ENCODE measurements around the gene ZNF222.

The ZNF222 gene

GRCh38 chr19:44002566-44003460 is 22.4 kb upstream of the ZNF222 start, which contains the start of gene ZNF230:
Gene ZNF230, plus strand, starts transcription at chr19:44002957. Its CDS starts 4,122 bp downstream, at chr19:44007079.
- TF ChIP-seq, protein P1, sequence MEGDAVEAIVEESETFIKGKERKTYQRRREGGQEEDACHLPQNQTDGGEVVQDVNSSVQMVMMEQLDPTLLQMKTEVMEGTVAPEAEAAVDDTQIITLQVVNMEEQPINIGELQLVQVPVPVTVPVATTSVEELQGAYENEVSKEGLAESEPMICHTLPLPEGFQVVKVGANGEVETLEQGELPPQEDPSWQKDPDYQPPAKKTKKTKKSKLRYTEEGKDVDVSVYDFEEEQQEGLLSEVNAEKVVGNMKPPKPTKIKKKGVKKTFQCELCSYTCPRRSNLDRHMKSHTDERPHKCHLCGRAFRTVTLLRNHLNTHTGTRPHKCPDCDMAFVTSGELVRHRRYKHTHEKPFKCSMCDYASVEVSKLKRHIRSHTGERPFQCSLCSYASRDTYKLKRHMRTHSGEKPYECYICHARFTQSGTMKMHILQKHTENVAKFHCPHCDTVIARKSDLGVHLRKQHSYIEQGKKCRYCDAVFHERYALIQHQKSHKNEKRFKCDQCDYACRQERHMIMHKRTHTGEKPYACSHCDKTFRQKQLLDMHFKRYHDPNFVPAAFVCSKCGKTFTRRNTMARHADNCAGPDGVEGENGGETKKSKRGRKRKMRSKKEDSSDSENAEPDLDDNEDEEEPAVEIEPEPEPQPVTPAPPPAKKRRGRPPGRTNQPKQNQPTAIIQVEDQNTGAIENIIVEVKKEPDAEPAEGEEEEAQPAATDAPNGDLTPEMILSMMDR (IDR thresholded peaks at IDR 0.05; ENCODE audit: extremely low read depth, missing control alignments): no peak
- peak; percentile 85 for DNase-seq (ENCODE audit: low spot score)

- DNase-seq (ENCODE audit: low spot score): peak; percentile 16
- TF ChIP-seq, protein P1 (IDR thresholded peaks at IDR 0.05; ENCODE audit: extremely low read depth, missing control alignments): no peak
Measured at GRCh38 chr19:44003461-44004009, 21.6 kb upstream of the ZNF222 start.

DNA sequence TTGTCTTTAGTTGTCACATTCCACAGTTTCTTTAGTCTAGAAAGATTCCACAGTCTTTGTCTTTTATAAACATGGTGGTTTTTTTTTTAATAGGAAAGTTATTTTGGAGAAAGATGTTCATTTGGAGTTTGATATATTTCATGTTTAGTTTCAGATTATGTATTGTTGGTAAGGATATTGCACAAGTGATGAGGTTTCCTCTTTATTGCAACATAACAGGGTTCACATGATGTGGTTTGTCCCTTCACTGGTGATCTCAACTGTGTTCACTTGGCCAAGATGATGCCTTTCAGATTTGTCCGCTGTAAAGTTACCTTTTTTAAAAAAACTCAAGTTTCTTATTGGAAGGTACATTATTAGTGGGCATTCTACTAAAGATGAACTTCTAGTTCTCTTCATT is 19.2 kb upstream of the ZNF222 start:
- TF ChIP-seq, protein P1 (IDR thresholded peaks at IDR 0.05; ENCODE audit: extremely low read depth, missing control alignments): no peak
- DNase-seq (ENCODE audit: low spot score): no peak

GRCh38 chr19:44007473-44007872 is 17.7 kb upstream of the ZNF222 start:
- TF ChIP-seq, protein P1 (IDR thresholded peaks at IDR 0.05; ENCODE audit: extremely low read depth, missing control alignments): no peak
- DNase-seq (ENCODE audit: low spot score): no peak

GRCh38 chr19:44010468-44010867 is 14.7 kb upstream of the ZNF222 start:
- TF ChIP-seq, protein P1 (IDR thresholded peaks at IDR 0.05; ENCODE audit: extremely low read depth, missing control alignments): no peak
- no peak for DNase-seq (ENCODE audit: low spot score)

DNA sequence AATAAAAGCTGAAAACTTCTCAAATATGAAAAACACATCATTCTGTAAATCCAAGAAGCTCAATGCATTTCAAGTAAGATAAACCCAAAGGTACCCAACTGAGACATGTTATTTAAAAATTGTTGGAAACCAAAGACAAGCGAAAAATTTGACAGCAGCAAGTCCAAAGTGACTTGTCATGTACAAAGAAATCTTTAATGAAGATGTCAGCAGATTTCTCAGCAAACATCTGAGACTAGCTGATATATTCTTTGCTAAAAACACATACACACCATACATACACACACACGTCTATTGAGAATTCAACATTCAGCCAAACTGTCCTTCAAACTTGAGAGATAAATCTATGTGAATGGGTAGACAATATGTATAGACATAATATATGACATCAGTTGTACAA is 5.7 kb upstream of the ZNF222 start:
- no peak for DNase-seq (ENCODE audit: low spot score)
- TF ChIP-seq, protein P1 (IDR thresholded peaks at IDR 0.05; ENCODE audit: extremely low read depth, missing control alignments): no peak

DNA sequence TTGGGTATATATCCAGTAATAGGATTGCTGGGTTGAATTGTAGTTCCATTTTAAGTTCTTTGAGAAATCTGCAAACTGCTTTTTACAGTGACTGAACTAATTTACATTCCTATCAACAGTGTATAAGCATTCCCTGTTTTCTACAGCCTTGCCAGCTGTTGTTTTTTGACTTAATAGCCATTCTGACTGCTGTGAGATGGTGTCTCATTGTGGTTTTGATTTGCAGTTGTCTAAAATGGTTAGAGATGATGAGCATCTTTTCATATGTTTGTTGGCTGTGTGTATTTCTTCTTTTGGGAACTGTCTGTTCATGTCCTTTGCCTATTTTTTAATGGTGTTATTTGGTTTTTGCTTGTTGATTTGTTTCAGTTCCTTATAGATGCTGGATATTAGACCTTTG is 4.0 kb upstream of the ZNF222 start:
- no peak for DNase-seq (ENCODE audit: low spot score)
- TF ChIP-seq, protein P1 (IDR thresholded peaks at IDR 0.05; ENCODE audit: extremely low read depth, missing control alignments): no peak

Data from GM20000 (cell line).